ENCODE results near the gene PRRC1.

GRCh38 chr5:127590156-127590722 is 72.8 kb downstream of the PRRC1 start:
- TF ChIP-seq FOXM1 (IDR thresholded peaks at IDR 0.05; ENCODE audit: low read depth) (no peak), REST (IDR thresholded peaks at IDR 0.05; ENCODE audit: low read depth, low read length) (no peak)

Measured in SK-N-SH (cell line).